Karpas-422 (cell line): Measurements from ENCODE around the gene WAC. TPM values are rescaled to one million over a fixed set of nuclear protein-coding genes. Genes with fewer than 3 reads are reported as not detected.

Experiments used
- DNase-seq: peaks from one replicate; pipeline ENCODE4 v3.0.0-alpha.2; 2015
- H2AFZ ChIP-seq: fragments of 200-600 bp; sonication (generic); 2 replicates; pipeline ENCODE4 v1.6.1; 2014; ENCODE audit warnings: antibody characterized with exemption, low read length, mixed read lengths
- H3K27ac ChIP-seq: fragments of 200-600 bp; sonication (generic); 2 replicates; pipeline ENCODE4 v1.5.1; 2014; ENCODE audit warnings: mild to moderate bottlenecking, low read length, moderate library complexity
- H3K27me3 ChIP-seq: fragments of 200-600 bp; sonication (generic); 2 replicates; pipeline ENCODE4 v1.6.1; 2014; ENCODE audit warnings: low read length, mixed read lengths
- H3K36me3 ChIP-seq: fragments of 200-600 bp; sonication (generic); 2 replicates; pipeline ENCODE4 v1.6.1; 2014; ENCODE audit warnings: low read length, mixed read lengths; ENCODE audit not compliant: insufficient read depth
- H3K4me1 ChIP-seq: fragments of 200-600 bp; sonication (generic); 2 replicates; pipeline ENCODE4 v1.6.1; 2014; ENCODE audit warnings: mild to moderate bottlenecking, low read length, mixed read lengths
- H3K4me2 ChIP-seq: fragments of 200-600 bp; sonication (generic); 2 replicates; pipeline ENCODE4 v1.6.1; 2014; ENCODE audit warnings: low read length, low read depth, mild to moderate bottlenecking; ENCODE audit not compliant: poor library complexity, severe bottlenecking
- H3K4me3 ChIP-seq: fragments of 200-600 bp; sonication (generic); 2 replicates; pipeline ENCODE4 v1.5.1; 2014; ENCODE audit warnings: mild to moderate bottlenecking, antibody characterized with exemption, low read length, mixed read lengths
- H3K79me2 ChIP-seq: fragments of 200-600 bp; sonication (generic); 2 replicates; pipeline ENCODE4 v1.6.1; 2014; ENCODE audit warnings: mild to moderate bottlenecking, low read length, mixed read lengths
- H3K9ac ChIP-seq: fragments of 200-600 bp; sonication (generic); 2 replicates; pipeline ENCODE4 v1.6.0; 2014; ENCODE audit warnings: low read length
- H3K9me2 ChIP-seq: fragments of 200-600 bp; sonication (generic), shearing (Covaris generic); replicated peaks from 2 replicates; pipeline ENCODE4 v1.6.0; 2014; ENCODE audit warnings: mild to moderate bottlenecking, low read length, moderate library complexity; ENCODE audit not compliant: insufficient read depth
- H3K9me3 ChIP-seq: fragments of 300-700, 200-600 bp; sonication (generic); 2 replicates; pipeline ENCODE4 v1.6.1; 2014; ENCODE audit warnings: low read length, mixed read lengths
- H4K20me1 ChIP-seq: fragments of 200-600 bp; sonication (generic); 2 replicates; pipeline ENCODE4 v1.6.1; 2014; ENCODE audit warnings: mild to moderate bottlenecking, antibody characterized with exemption, low read length, low read depth; ENCODE audit not compliant: insufficient read depth
- total RNA-seq: library from RNA; depleted of rRNA; stranded (reverse); fragments of >200 nt; shearing (Covaris generic); gene quantifications from 2 replicates; pipeline ENCODE4 v1.2.3, GENCODE V29; 2014; ENCODE audit warnings: low replicate concordance

The WAC gene
- total RNA-seq, 1 experiment from 2014 or later, result 156 TPM

DNA sequence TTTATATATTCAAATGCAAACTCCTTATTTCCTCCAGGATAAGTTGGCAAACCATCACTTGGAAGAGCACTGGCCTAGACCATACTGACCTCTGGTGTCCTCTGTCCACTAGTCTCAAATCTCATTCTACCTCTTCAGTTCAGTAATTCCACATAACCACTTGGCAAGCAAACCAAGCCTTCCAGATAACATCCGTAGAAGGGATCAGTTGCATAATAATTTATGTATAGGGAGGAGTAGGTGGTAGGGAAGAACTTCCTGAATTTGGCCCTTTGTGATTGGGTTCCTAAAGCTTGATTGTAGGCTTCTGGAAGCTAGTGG, 55.0 kb downstream of the WAC start:
- peaks cover 100% of the 10 kb centered on the region for H3K79me2 ChIP-seq
- H3K27ac ChIP-seq, result no peak overlapping the region

DNA sequence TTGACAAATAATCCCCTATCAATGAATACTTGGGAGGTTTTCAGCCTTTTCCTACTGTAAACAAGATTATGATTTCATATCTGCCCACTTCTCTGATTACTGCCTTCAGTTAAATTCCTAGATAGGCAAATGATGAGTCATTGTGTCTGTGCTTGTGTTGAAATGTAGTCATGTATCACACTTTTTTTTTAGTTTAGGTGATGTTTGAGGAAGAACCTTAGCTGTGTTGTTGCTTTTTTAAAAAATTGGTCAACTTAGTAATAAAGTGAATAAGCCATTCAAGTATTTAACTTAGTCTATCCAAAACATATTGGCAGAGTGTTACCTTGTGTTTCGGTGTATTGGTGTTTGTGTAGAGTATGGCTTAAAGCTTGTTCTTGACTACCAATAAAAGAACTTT, 60.0 kb downstream of the WAC start:
- no peak for DNase-seq
- Histone ChIP-seq H4K20me1 (peaks cover 42% of the 10 kb centered on the region), H3K79me2 (peaks cover 100% of the 10 kb centered on the region), H3K4me1 (no peaks in the 10 kb centered on the region), H3K36me3 (peaks cover 85% of the 10 kb centered on the region), H3K27me3 (no peaks in the 10 kb centered on the region), H3K9me3 (no peaks in the 10 kb centered on the region), H3K4me2 (no peak overlapping the region), H3K4me3 (no peak overlapping the region), H3K9me2 (no peaks in the 10 kb centered on the region), H3K27ac (no peak overlapping the region), H3K9ac (no peak overlapping the region), H2AFZ (no peak overlapping the region)

More for the DNA sequence above, 55.0 kb downstream of the WAC start:
- Histone ChIP-seq H3K27me3 (no peaks in the 10 kb centered on the region), H4K20me1 (peaks cover 44% of the 10 kb centered on the region), H2AFZ (no peak overlapping the region), H3K9me3 (no peaks in the 10 kb centered on the region), H3K4me3 (no peak overlapping the region), H3K9ac (no peak overlapping the region), H3K9me2 (no peaks in the 10 kb centered on the region), H3K36me3 (peaks cover 86% of the 10 kb centered on the region), H3K4me1 (no peaks in the 10 kb centered on the region), H3K4me2 (no peak overlapping the region)
- no peak for DNase-seq

DNA sequence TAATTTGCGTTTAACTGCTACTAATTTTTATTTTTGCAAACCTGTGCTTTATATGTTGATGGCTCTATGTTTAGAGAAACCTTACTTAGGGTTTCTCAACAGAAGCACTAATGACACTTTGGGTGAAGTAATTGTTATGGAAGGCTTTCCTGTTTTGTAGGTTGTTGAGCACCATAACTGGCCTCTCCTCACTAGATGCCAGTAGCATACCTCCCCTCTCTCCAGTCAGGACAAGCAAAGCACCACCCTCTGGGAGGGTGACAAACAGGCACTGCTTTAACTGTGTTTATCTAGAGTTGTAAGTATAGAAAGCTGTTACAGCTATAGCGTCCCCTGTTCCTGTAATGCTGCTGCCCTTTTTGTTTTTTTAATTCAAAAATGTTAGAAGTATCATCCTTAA, 60.9 kb downstream of the WAC start:
- H2AFZ ChIP-seq, result no peak overlapping the region
- H3K9me2 ChIP-seq, result no peaks in the 10 kb centered on the region
- peaks cover 100% of the 10 kb centered on the region for H3K79me2 ChIP-seq
- no peak overlapping the region for H3K4me2 ChIP-seq
- H3K9ac ChIP-seq, result no peak overlapping the region
- H3K27ac ChIP-seq, result no peak overlapping the region
- peaks cover 87% of the 10 kb centered on the region for H3K36me3 ChIP-seq
- no peak for DNase-seq
- H3K9me3 ChIP-seq, result no peaks in the 10 kb centered on the region
- H3K4me3 ChIP-seq, result no peak overlapping the region
- peaks cover 43% of the 10 kb centered on the region for H4K20me1 ChIP-seq
- H3K4me1 ChIP-seq, result no peaks in the 10 kb centered on the region
- H3K27me3 ChIP-seq, result no peaks in the 10 kb centered on the region

DNA sequence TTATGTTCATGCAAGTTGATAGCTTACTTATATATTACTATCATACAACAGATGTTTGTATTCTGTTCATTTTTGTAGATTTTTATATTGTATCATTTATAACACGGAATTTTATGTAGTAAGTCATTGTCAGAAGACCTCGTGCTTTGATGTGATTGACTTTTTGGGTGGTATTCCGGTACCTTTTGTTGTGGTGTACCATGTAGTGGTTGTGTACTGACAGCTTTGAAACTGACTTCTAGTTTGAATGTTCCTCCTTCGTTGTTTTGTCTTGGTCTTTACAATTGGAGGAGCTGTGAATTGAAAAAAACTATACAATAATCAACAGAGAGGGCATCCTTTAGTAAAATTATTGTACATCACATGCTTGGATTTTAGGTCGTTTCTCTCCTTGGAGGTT, 61.5 kb downstream of the WAC start:
- Histone ChIP-seq H4K20me1 (peaks cover 42% of the 10 kb centered on the region), H3K27me3 (no peaks in the 10 kb centered on the region), H3K9me3 (no peaks in the 10 kb centered on the region), H3K36me3 (peaks cover 86% of the 10 kb centered on the region), H2AFZ (no peak overlapping the region), H3K4me3 (no peak overlapping the region), H3K9me2 (no peaks in the 10 kb centered on the region), H3K79me2 (peaks cover 100% of the 10 kb centered on the region), H3K4me1 (no peaks in the 10 kb centered on the region), H3K27ac (no peak overlapping the region), H3K4me2 (no peak overlapping the region), H3K9ac (no peak overlapping the region)
- DNase-seq, result no peak

DNA sequence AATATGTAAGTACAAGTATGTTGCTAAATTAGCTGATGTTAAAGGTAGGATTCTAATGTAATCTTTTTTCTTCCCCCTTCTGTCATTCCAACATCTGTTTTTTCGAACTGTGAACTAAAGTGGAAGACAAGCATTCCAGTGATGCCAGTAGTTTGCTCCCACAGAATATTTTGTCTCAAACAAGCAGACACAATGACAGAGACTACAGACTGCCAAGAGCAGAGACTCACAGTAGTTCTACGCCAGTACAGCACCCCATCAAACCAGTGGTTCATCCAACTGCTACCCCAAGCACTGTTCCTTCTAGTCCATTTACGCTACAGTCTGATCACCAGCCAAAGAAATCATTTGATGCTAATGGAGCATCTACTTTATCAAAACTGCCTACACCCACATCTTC, 62.7 kb downstream of the WAC start:
- no peak overlapping the region for H2AFZ ChIP-seq
- H3K9me2 ChIP-seq, result no peaks in the 10 kb centered on the region
- no peaks in the 10 kb centered on the region for H3K4me1 ChIP-seq
- H4K20me1 ChIP-seq, result peaks cover 44% of the 10 kb centered on the region
- H3K79me2 ChIP-seq, result peaks cover 100% of the 10 kb centered on the region
- no peak overlapping the region for H3K4me2 ChIP-seq
- no peaks in the 10 kb centered on the region for H3K27me3 ChIP-seq
- no peak overlapping the region for H3K9ac ChIP-seq
- no peak for DNase-seq
- no peak overlapping the region for H3K27ac ChIP-seq
- no peaks in the 10 kb centered on the region for H3K9me3 ChIP-seq
- H3K4me3 ChIP-seq, result no peak overlapping the region
- peaks cover 81% of the 10 kb centered on the region; the same call in 1 of the 2 replicates for H3K36me3 ChIP-seq

DNA sequence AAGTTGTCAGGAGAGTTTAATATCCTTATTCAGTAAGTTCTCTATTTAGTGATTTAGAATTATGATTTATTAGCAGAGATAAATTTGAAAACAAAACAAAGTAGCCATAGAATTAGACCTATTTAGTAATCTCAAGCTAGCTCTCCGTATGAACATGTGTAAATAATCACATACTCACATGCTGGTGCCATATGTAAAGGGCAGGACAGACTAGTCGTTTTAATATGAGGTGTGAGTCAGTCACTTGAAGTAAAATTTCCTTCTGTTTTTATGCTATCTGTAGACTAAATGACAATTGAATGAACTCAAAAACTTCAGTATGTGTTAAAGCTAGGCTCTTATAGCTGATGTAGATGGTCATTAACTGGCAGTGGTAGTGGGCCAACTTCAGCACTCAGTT, 67.1 kb downstream of the WAC start:
- no peak overlapping the region for H3K9ac ChIP-seq
- H3K27ac ChIP-seq, result no peak overlapping the region
- H3K4me3 ChIP-seq, result no peak overlapping the region
- H2AFZ ChIP-seq, result no peak overlapping the region
- peaks cover 54% of the 10 kb centered on the region; the same call in 1 of the 2 replicates for H3K36me3 ChIP-seq
- no peaks in the 10 kb centered on the region for H3K9me2 ChIP-seq
- DNase-seq, result no peak
- H3K27me3 ChIP-seq, result no peaks in the 10 kb centered on the region
- H4K20me1 ChIP-seq, result peaks cover 47% of the 10 kb centered on the region
- H3K4me2 ChIP-seq, result no peak overlapping the region
- H3K9me3 ChIP-seq, result no peaks in the 10 kb centered on the region
- peaks cover 2% of the 10 kb centered on the region for H3K4me1 ChIP-seq
- H3K79me2 ChIP-seq, result peaks cover 97% of the 10 kb centered on the region

DNA sequence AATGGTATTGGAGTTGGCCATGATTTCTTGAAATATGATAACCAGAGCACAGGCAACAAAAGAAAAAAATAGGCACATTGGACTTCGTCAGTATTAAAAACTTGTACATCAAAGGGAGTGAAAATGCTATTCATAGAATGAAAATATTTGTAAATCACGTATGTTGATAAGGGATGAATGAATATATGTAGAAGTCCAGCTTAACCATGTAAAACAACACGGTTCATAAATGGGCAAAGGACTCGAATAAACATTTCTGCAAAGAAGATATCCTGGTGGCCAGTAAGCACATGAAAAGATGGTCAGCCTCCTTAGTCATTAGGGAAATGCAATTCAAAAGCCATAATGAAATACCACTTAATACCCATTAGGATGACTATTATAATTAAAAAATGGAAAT, 68.1 kb downstream of the WAC start:
- no peak overlapping the region for H3K4me3 ChIP-seq
- H3K27me3 ChIP-seq, result no peaks in the 10 kb centered on the region
- peaks cover 51% of the 10 kb centered on the region; the same call in 1 of the 2 replicates for H3K36me3 ChIP-seq
- peaks cover 50% of the 10 kb centered on the region for H4K20me1 ChIP-seq
- H3K79me2 ChIP-seq, result peaks cover 97% of the 10 kb centered on the region
- H3K9me2 ChIP-seq, result no peaks in the 10 kb centered on the region
- no peak overlapping the region for H3K27ac ChIP-seq
- no peaks in the 10 kb centered on the region for H3K9me3 ChIP-seq
- no peak overlapping the region for H2AFZ ChIP-seq
- H3K4me1 ChIP-seq, result peaks cover 11% of the 10 kb centered on the region
- no peak for DNase-seq
- H3K4me2 ChIP-seq, result no peak overlapping the region
- no peak overlapping the region for H3K9ac ChIP-seq

DNA sequence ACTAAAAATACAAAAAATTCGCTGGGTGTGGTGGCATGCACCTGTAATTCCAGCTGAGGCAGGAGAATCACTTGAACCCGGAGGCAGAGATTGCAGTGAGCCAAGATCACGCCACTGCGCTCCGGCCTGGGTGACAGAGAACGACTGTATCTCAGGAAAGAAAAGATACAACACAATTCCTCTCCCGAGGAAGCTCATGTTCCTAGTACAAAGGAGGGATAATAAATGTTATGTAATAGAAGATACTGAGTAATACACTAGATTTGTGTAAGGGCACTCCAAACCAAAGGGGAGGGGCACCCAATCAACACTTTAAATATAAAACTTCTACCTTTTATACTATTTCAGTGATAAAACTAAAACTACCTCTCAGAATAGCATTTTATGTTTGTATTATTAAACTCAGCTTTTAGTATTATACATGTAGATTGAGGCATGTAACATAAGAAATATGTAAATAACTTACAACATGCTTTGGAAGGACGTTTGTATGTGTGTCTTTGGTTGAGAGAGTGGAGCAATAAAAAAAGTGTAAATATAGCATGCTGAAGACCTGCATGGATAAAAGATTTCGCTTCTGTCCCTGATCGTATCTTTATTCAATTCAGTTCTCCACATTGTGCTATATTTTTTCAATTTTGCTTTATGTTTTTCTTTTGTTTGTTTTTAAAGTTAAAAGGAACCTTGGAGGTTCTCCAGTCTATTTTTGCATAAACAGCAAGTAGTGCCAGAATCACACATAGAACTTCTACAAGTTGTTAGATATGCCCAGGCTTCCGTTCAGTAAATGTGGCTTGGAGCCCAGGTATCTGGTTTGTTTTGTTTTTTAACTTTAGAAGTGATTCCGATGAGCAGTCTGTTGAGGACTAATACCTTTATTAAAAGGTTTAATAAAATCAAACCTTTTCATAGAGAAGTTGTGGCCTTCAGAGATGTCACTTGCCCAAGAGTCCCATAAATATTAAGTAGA, 71.9 kb downstream of the WAC start:
- H3K36me3 ChIP-seq, result peaks cover 47% of the 10 kb centered on the region; the same call in 1 of the 2 replicates
- peaks cover 23% of the 10 kb centered on the region for H3K4me1 ChIP-seq
- H3K79me2 ChIP-seq, result peaks cover 84% of the 10 kb centered on the region
- no peak overlapping the region for H3K4me3 ChIP-seq
- H4K20me1 ChIP-seq, result peaks cover 42% of the 10 kb centered on the region
- H3K27me3 ChIP-seq, result no peaks in the 10 kb centered on the region
- H3K27ac ChIP-seq, result no peak overlapping the region
- H2AFZ ChIP-seq, result no peak overlapping the region
- no peaks in the 10 kb centered on the region for H3K9me2 ChIP-seq
- no peaks in the 10 kb centered on the region for H3K9me3 ChIP-seq
- no peak overlapping the region for H3K4me2 ChIP-seq
- no peak for DNase-seq
- H3K9ac ChIP-seq, result no peak overlapping the region
